ENCODE data around the gene CHL1. TPM values are rescaled to one million over a fixed set of nuclear protein-coding genes. Genes with fewer than 3 reads are reported as not detected.

CHL1 gene
- total and polyA plus RNA-seq, 2 experiments from 2014 or later = 1.4 to 1.9 TPM

- no peaks in the 10 kb centered on the region; the same call in 1 of the 2 replicates for H3F3A ChIP-seq (replicated peaks; ENCODE audit: low read depth)
- no peaks in the 10 kb centered on the region for H4K20me1 ChIP-seq (replicated peaks; ENCODE audit: insufficient read depth)
- Mint-ChIP-seq H3K9me3 (peaks cover 89% of the 10 kb centered on the region), H3K27ac (no peak overlapping the region), H3K4me3 (no peak overlapping the region), H3K36me3 (ENCODE audit: low read depth) (peaks cover 32% of the 10 kb centered on the region), H3K4me1 (no peaks in the 10 kb centered on the region), H3K27me3 (ENCODE audit: insufficient read depth, low read depth, poor library complexity) (peaks cover 3% of the 10 kb centered on the region)
- H3K79me2 ChIP-seq (replicated peaks; ENCODE audit: insufficient read depth) = no peaks in the 10 kb centered on the region
- DNase-seq (ENCODE audit: low spot score) (no peak), ATAC-seq (no peak)
- peaks cover 45% of the 10 kb centered on the region for H3K27me3 ChIP-seq (ENCODE audit: insufficient read depth)
- H3K9me2 ChIP-seq (ENCODE audit: insufficient read depth) = no peaks in the 10 kb centered on the region
- no peak overlapping the region for H3K27ac ChIP-seq (ENCODE audit: low read depth)
- H3K4me3 ChIP-seq = no peak overlapping the region
- no peak overlapping the region for H2AFZ ChIP-seq
- no peaks in the 10 kb centered on the region for H3K36me3 ChIP-seq (ENCODE audit: insufficient read depth)
- TF ChIP-seq EZH2phosphoT487 (IDR thresholded peaks at IDR 0.05; ENCODE audit: unreplicated experiment) (no peak), REST (IDR thresholded peaks at IDR 0.05; ENCODE audit: unreplicated experiment) (no peak), EZH2 (IDR thresholded peaks at IDR 0.05; ENCODE audit: low read depth, unreplicated experiment) (no peak)
- no peak overlapping the region for H3K4me2 ChIP-seq
- H3K4me1 ChIP-seq (ENCODE audit: insufficient read depth) = peaks cover 15% of the 10 kb centered on the region
Measured at GRCh38 chr3:199835-200234, 3.3 kb downstream of the CHL1 start.

- Histone ChIP-seq H3K27me3 (ENCODE audit: insufficient read depth) (peaks cover 35% of the 10 kb centered on the region), H3K36me3 (ENCODE audit: insufficient read depth) (no peaks in the 10 kb centered on the region), H3K27ac (ENCODE audit: low read depth) (no peak overlapping the region), H3F3A (replicated peaks; ENCODE audit: low read depth) (no peaks in the 10 kb centered on the region; the same call in 1 of the 2 replicates), H2AFZ (no peak overlapping the region), H3K79me2 (replicated peaks; ENCODE audit: insufficient read depth) (no peaks in the 10 kb centered on the region), H3K9me2 (ENCODE audit: insufficient read depth) (no peaks in the 10 kb centered on the region), H3K4me1 (ENCODE audit: insufficient read depth) (peaks cover 9% of the 10 kb centered on the region), H3K4me3 (no peak overlapping the region), H4K20me1 (replicated peaks; ENCODE audit: insufficient read depth) (no peaks in the 10 kb centered on the region), H3K4me2 (no peak overlapping the region)
- no peak overlapping the region for H3K27ac Mint-ChIP-seq
- H3K4me1 Mint-ChIP-seq = no peaks in the 10 kb centered on the region
- ATAC-seq (no peak), DNase-seq (ENCODE audit: low spot score) (no peak)
- H3K9me3 Mint-ChIP-seq = peaks cover 89% of the 10 kb centered on the region
- H3K4me3 Mint-ChIP-seq = no peak overlapping the region
- peaks cover 33% of the 10 kb centered on the region for H3K36me3 Mint-ChIP-seq (ENCODE audit: low read depth)
- peaks cover 2% of the 10 kb centered on the region for H3K27me3 Mint-ChIP-seq (ENCODE audit: insufficient read depth, low read depth, poor library complexity)
- TF ChIP-seq JUNB (IDR thresholded peaks at IDR 0.05; ENCODE audit: unreplicated experiment) (no peak), REST (IDR thresholded peaks at IDR 0.05; ENCODE audit: unreplicated experiment) (no peak), EZH2phosphoT487 (IDR thresholded peaks at IDR 0.05; ENCODE audit: unreplicated experiment) (no peak), CTCF (conservative IDR thresholded peaks at IDR 0.05; ENCODE audit: low read depth in 2 of 2) (no peak), POLR2AphosphoS5 (IDR thresholded peaks at IDR 0.05; ENCODE audit: low read depth) (no peak), ZNF331 (CRISPR knock-in tag; IDR thresholded peaks at IDR 0.05; ENCODE audit: low read depth) (no peak), EZH2 (IDR thresholded peaks at IDR 0.05; ENCODE audit: low read depth, unreplicated experiment) (no peak)
Measured at GRCh38 chr3:200758-201325, 4.3 kb downstream of the CHL1 start.
